Testis (tissue), 2 donors: ENCODE data around the gene SNX3.

Source experiments
- CTCF ChIP-seq, 3 experiments: fragments of 450-650 bp in 2 of 3; fragments of 200-600 bp in 1 of 3; sonication (generic) in 1 of 3; IDR thresholded peaks; one replicate each; pipeline ENCODE4 v1.5.1; 2016 to 2019; ENCODE audit warnings: antibody characterized with exemption in 3 of 3, mild to moderate bottlenecking in 2 of 3, moderate library complexity in 1 of 3
- POLR2A ChIP-seq: fragments of 450-650 bp; IDR thresholded peaks from one replicate; pipeline ENCODE4 v1.6.1; 2017; ENCODE audit warnings: antibody characterized with exemption, mild to moderate bottlenecking, moderate library complexity

- TF ChIP-seq CTCF (IDR thresholded peaks at IDR 0.05) (no peak), POLR2A (no peak)
Measured at GRCh38 chr6:108179741-108180140, 81.1 kb downstream of the SNX3 start.
